Chondrocyte (in vitro differentiated cells): ENCODE measurements around the gene ACTR1B. TPM values are rescaled to one million over a fixed set of nuclear protein-coding genes. Genes with fewer than 3 reads are reported as not detected.
A peak's percentile ranks its signal among the peaks of the same experiment; 100 is the strongest.
"Not testable (repeated sequence)": the region's sequence is repeated elsewhere in the genome, so short reads cannot be mapped to it uniquely, and the experiment has no call there.

ENCODE experiments used
- DNase-seq: peaks from one replicate; pipeline ENCODE4 v3.0.0; 2021; ENCODE audit warnings: mixed read lengths, low spot score
- H3K27ac Mint-ChIP-seq: one replicate; pipeline ENCODE4 v1.8.0; 2021; ENCODE audit warnings: mild to moderate bottlenecking, moderate library complexity, mixed read lengths; ENCODE audit not compliant: unreplicated experiment
- H3K27me3 Mint-ChIP-seq: 2 replicates; pipeline ENCODE4 v1.8.0; 2021; ENCODE audit warnings: low read depth, mixed read lengths
- H3K36me3 Mint-ChIP-seq: 2 replicates; pipeline ENCODE4 v1.8.0; 2021; ENCODE audit warnings: low read depth, mixed read lengths
- H3K4me1 Mint-ChIP-seq: 2 replicates; pipeline ENCODE4 v1.8.0; 2021; ENCODE audit warnings: low read depth, mild to moderate bottlenecking, mixed read lengths
- H3K4me3 Mint-ChIP-seq: one replicate; pipeline ENCODE4 v1.8.0; 2021; ENCODE audit warnings: mild to moderate bottlenecking, moderate library complexity, mixed read lengths; ENCODE audit not compliant: unreplicated experiment
- H3K9me3 Mint-ChIP-seq: 2 replicates; pipeline ENCODE4 v1.8.0; 2021; ENCODE audit warnings: low read depth, mixed read lengths
- total RNA-seq: library from RNA; stranded (reverse); gene quantifications from 3 replicates; pipeline ENCODE4 v1.2.1, GENCODE V29; 2021
- TF ChIP-seq, protein P1 (sequence below): fragments of 200-600 bp; sonication (generic); IDR thresholded peaks from 2 replicates; pipeline ENCODE4 v1.5.0; 2021; ENCODE audit warnings: antibody characterized with exemption, mild to moderate bottlenecking, moderate library complexity

ACTR1B gene
- total RNA-seq, 1 donor from 2014 or later: 51.0 TPM

DNA sequence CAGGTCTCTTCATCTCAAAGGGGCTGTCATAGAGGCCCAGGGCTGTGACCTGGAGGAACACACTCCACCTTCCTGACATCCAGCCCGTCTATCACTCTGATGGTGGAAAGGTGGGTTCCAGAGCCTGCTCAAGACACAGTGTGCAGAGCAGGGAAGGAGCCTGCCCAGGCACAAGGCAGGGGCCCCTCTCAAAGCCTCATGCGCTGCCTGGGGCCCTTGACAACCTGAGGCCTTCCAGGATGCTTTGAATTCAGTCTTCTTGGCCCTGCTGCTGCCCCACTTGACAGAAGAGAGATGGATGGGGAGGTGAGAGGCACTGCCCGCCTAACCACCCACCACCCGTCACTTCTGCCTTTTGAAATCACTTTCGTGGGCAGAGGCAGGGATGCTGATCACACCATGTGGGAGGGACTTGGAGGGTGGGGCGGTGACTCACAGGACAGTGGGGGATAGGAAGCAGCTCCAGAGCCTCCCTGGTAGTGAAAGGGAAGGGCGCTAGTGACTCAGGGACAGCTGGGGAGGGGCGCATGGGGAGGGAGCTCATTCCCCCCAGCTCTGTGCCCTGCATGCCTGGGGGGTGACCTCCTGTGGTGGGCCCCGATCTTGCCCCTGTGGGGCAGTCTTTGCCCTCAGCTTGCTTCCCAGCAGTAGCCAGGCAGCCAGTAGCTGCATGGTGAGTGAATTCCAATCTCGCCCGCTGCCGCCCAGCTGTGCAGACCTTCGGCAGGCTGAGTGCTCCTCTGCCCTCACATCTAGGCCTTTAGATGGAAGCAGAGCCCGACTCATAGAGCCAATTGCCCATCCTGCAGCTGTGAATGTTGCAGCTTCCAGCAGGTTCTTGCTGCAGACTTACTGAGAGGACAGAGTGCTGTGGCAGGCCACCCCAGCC lies 44.7 kb downstream of the ACTR1B start:
- TF ChIP-seq, protein P1, sequence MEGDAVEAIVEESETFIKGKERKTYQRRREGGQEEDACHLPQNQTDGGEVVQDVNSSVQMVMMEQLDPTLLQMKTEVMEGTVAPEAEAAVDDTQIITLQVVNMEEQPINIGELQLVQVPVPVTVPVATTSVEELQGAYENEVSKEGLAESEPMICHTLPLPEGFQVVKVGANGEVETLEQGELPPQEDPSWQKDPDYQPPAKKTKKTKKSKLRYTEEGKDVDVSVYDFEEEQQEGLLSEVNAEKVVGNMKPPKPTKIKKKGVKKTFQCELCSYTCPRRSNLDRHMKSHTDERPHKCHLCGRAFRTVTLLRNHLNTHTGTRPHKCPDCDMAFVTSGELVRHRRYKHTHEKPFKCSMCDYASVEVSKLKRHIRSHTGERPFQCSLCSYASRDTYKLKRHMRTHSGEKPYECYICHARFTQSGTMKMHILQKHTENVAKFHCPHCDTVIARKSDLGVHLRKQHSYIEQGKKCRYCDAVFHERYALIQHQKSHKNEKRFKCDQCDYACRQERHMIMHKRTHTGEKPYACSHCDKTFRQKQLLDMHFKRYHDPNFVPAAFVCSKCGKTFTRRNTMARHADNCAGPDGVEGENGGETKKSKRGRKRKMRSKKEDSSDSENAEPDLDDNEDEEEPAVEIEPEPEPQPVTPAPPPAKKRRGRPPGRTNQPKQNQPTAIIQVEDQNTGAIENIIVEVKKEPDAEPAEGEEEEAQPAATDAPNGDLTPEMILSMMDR: peak; percentile 27
- not testable (repeated sequence) for H3K27ac Mint-ChIP-seq, H3K9me3 Mint-ChIP-seq, H3K4me1 Mint-ChIP-seq, H3K27me3 Mint-ChIP-seq, H3K36me3 Mint-ChIP-seq, DNase-seq, H3K4me3 Mint-ChIP-seq

- no peak for DNase-seq
- Mint-ChIP-seq H3K4me1 (peaks cover 6% of the 10 kb centered on the region), H3K27me3 (no peaks in the 10 kb centered on the region), H3K27ac (no peak overlapping the region), H3K9me3 (no peaks in the 10 kb centered on the region), H3K36me3 (no peaks in the 10 kb centered on the region), H3K4me3 (no peak overlapping the region)
- TF ChIP-seq, protein P1: no peak
Measured at GRCh38 chr2:97617911-97618310, 45.9 kb downstream of the ACTR1B start.

GRCh38 chr2:97615746-97616145 lies 48.1 kb downstream of the ACTR1B start:
- not testable (repeated sequence) for H3K4me1 Mint-ChIP-seq, DNase-seq, H3K9me3 Mint-ChIP-seq, H3K36me3 Mint-ChIP-seq, H3K27me3 Mint-ChIP-seq, H3K27ac Mint-ChIP-seq, H3K4me3 Mint-ChIP-seq

- not testable (repeated sequence) for H3K27me3 Mint-ChIP-seq, H3K4me3 Mint-ChIP-seq, H3K27ac Mint-ChIP-seq, H3K36me3 Mint-ChIP-seq, H3K4me1 Mint-ChIP-seq, H3K9me3 Mint-ChIP-seq, DNase-seq
Measured at GRCh38 chr2:97611895-97612294, 51.9 kb downstream of the ACTR1B start.

DNA sequence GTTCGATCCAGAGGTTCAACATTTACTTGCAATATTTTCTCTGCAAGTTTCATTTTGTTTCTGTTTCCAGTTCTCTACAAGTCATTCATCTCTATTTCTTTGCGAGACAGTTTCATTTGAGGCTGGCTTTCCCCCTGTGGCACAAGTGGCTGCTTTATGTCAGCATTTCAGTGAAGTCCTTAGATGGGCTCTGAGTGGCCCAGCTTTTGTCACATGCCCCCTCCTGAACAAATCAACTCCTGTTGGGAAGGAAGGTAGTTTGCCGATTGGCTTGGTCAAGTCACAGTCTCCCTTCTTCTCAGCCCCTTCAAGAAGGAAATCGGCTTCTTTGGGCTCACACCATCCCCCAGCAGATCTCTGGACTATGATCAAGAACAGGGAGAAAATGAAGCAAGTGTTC lies 55.1 kb downstream of the ACTR1B start:
- H3K4me1 Mint-ChIP-seq, H3K9me3 Mint-ChIP-seq, H3K27me3 Mint-ChIP-seq, DNase-seq, H3K4me3 Mint-ChIP-seq, H3K27ac Mint-ChIP-seq, H3K36me3 Mint-ChIP-seq: not testable (repeated sequence)

Other genes with a start within 250 kb of the ACTR1B start
- 21.9 to 40.3 TPM (median 27.6 TPM) in 3 replicates for gene ANKRD36B, start 74.2 kb downstream of the ACTR1B start, total RNA-seq
- 147 to 170 TPM (median 150 TPM) in 3 replicates for gene COX5B, start 18.0 kb downstream of the ACTR1B start, total RNA-seq
- gene C2orf92, start 5.7 kb upstream of the ACTR1B start, total RNA-seq: 8.8 to 11.6 TPM (median 10.0 TPM) in 3 replicates
- 0.37 to 0.41 TPM in 2 of 3 replicates, not detected in the other for gene ZAP70, start 49.5 kb upstream of the ACTR1B start, total RNA-seq